Upper lobe of left lung (tissue), 4 donors: ENCODE measurements around the gene KIRREL3.

Experiments used
- CTCF ChIP-seq, 6 experiments: fragments of 450-650 bp in 4 of 6; fragments of 200-600 bp in 2 of 6; sonication (generic) in 2 of 6; IDR thresholded peaks; one replicate each; pipeline ENCODE4 v1.5.1; 2016 to 2019; ENCODE audit warnings: antibody characterized with exemption in 6 of 6
- EP300 ChIP-seq, 4 donors: sonication (generic); formaldehyde crosslinking; IDR thresholded peaks; one replicate each; pipeline ENCODE4 v1.5.1; 2017; ENCODE audit warnings: antibody characterized with exemption in 4 of 4, control low read depth in 2 of 4
- POLR2A ChIP-seq, 4 donors: fragments of 450-650 bp; IDR thresholded peaks; one replicate each; pipeline ENCODE4 v1.5.1; 2016 to 2017; ENCODE audit warnings: antibody characterized with exemption in 4 of 4, mild to moderate bottlenecking in 2 of 4
- POLR2AphosphoS5 ChIP-seq, 2 donors: sonication (generic); formaldehyde crosslinking; IDR thresholded peaks; one replicate each; pipeline ENCODE4 v1.5.1; 2017; ENCODE audit warnings: antibody characterized with exemption in 2 of 2

DNA sequence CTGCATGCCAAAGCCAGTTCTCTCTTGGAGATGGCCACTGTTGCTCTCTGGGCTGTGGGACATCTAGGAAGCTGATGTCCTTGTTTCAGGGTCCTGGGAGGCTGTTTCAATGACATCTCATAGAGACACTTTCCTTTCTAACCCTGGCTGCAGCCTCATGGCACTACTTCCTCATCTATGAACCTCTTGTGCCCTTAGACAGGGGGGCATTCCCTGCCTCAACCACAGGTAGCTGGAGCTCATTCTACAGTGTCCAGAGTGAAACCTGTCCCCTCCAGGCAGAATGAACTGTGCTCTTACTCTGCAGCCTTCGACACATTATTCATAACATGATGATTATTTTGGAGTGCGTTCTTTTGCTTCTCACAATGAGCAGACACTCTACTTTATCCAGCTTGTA, 335.9 kb downstream of the KIRREL3 start:
- TF ChIP-seq EP300 (IDR thresholded peaks at IDR 0.05), result no peak
- no peak for TF ChIP-seq POLR2A (IDR thresholded peaks at IDR 0.05)
- no peak for TF ChIP-seq CTCF (IDR thresholded peaks at IDR 0.05)
- no peak for TF ChIP-seq POLR2AphosphoS5 (IDR thresholded peaks at IDR 0.05)
